ENCODE data around the gene KCNIP4.

Gene KCNIP4

GRCh38 chr4:21555083-21555482, 393.5 kb downstream of the KCNIP4 start:
- DNase-seq (ENCODE audit: low spot score), result no peak

DNA sequence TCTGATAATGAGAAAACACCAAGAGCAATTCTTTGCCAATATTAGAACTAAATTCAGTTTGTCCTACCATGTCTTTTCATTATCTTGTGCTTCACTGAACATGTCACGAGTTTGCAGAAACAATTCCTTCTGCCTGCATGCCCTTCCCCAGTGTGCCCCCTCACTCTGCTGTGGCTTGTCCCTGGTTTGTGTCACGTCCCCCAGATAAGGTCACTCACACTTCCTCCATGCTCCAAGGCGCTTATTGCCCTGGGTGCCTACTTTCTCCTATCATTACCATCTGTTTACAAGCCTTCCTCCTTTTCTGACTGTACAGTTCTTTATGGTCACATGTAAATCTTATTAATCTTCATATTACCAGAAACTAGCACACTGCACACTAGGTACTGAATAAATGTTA, 394.1 kb downstream of the KCNIP4 start:
- no peak for DNase-seq (ENCODE audit: low spot score)

DNA sequence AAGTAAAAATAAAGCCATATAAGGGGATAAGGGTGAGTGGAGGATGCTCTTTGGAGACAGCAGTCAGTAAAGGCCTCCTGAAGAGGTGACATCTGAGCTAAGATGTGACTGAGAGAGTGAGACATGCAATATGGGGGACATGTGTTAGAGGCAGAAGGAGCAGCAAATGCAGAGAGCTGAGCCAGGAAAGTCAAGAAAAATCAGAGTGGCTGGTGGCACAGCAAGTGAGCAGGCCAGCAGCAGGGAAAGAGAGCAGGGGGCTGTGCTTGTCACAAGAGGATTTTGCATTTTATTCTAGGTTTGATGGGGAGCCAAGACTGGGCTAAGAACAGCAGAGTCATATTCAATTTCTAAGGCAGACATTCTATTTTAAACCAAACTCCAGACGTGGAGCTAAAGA, 394.5 kb downstream of the KCNIP4 start:
- no peak for DNase-seq (ENCODE audit: low spot score)

GRCh38 chr4:21552455-21552854, 396.1 kb downstream of the KCNIP4 start:
- no peak for DNase-seq (ENCODE audit: low spot score)

DNA sequence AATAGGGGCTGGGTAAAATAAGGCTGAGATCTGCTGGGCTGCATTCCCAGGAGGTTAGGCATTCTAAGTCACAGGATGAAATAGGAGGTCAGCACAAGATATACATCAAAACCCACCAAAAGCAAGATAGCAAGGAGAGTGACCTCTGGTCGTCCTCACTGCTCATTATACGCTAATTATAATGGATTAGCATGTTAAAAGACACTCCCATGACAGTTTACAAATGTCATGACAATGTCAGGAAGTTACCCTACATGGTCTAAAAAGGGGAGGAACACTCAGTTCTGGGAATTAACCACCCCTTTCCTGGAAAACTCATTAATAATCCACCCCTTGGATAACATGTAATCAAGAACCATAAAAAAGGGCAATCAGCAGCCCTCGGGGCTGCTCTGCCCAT, 403.6 kb downstream of the KCNIP4 start:
- no peak for DNase-seq (ENCODE audit: low spot score)

DNA sequence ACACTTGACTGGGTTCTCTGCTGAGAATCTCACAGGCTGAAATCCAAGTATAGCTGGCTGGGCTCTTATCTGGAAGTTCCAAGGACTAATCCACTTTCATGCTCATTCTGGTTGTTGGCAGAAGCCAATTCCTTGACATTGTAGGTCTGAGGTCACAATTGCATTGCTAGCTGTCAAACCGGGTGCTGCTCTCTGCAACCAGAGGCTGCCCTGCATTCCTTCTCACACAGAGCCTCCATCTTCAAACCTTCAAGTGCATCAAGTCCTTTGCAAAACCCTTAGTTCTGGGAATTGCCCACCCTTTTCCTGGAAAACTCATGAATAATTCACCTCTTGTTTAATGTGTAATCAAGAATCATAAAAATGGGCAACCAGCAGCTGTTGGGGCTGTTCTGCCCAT, 404.2 kb downstream of the KCNIP4 start:
- DNase-seq (ENCODE audit: low spot score), result no peak

DNA sequence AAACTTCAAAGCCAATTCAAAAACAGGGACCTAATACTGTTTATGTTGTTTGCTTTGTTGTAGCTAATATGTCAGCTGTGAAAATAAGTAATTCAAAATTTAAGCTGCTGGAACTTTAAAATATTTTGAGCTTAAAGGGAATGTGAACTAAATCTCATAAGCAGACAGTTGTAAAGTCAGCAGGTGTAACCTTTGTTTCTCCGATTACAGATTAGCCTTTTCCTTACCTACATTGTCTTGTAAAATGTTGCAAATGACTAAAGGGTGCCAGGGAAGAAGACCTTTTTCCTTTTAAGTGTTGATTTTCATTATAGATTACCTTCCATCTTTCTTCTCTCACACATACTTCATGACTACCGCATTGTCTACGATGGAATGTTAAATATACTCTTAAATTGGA, 405.1 kb downstream of the KCNIP4 start:
- no peak for DNase-seq (ENCODE audit: low spot score)

GRCh38 chr4:21535898-21536297, 412.7 kb downstream of the KCNIP4 start:
- DNase-seq (ENCODE audit: low spot score), result no peak

- DNase-seq (ENCODE audit: low spot score), result no peak
These were observed 417.5 kb downstream of the KCNIP4 start for GRCh38 chr4:21531048-21531447.

- no peak for DNase-seq (ENCODE audit: low spot score)
These were observed 419.4 kb downstream of the KCNIP4 start for GRCh38 chr4:21529214-21529613.

- DNase-seq (ENCODE audit: low spot score), result no peak
These were observed 426.3 kb downstream of the KCNIP4 start for GRCh38 chr4:21522296-21522695.

DNA sequence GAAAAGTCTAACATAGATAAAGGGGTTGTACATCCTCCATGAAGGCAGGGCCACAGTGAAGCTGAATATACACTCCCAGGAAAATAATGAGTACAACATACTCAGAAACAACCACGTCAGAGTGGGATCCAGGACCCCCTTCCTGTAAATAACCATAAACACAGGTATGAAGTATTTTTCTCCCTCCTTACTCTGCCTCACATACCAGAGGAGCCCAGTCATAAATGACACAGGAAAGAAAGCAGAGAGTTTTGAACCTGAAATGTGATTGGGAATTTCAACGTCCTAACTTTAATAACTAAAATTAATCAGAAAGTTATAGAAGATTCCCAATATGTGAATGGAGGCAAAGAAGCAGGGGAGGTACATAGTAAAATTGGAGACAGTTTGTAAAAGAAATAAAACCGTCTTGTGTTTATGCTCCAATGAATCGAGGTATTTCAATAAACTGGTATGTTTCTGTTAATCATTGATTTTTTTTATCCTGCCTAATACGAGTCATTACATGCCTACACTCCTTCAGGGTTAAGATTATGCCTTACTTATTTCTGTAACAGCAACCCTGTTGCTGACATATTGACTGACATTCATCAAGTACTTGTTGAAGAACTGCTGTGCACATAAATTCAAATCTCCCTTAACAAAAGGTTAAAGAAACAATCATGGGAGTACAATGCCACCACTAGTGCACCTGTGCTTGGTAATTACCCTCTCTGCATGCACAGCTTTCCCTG, 431.3 kb downstream of the KCNIP4 start:
- DNase-seq (ENCODE audit: low spot score), result no peak

- DNase-seq (ENCODE audit: low spot score), result no peak
These were observed 434.4 kb downstream of the KCNIP4 start for GRCh38 chr4:21514022-21514694.

DNA sequence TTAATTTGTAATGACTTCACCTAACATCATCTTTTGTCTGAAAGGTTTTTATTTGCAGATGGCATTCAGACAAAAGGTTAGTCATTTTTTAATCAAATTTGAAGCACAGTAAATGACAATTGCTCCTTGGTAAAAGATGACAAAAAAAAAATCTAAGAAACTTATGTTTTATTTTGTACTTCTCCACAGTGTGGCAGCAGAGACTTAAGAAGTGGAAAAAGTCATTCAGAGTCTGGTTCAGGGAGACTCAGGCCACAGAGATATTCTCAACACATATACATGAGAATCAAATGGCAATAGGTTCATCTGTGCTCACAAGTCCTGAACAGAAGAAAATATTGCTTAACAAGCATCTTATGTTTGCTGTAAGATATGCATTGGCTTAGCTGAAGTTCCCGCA, 436.2 kb downstream of the KCNIP4 start:
- no peak for DNase-seq (ENCODE audit: low spot score)

- DNase-seq (ENCODE audit: low spot score), result no peak
These were observed 441.1 kb downstream of the KCNIP4 start for GRCh38 chr4:21507439-21507838.

- no peak for DNase-seq (ENCODE audit: low spot score)
These were observed 457.9 kb downstream of the KCNIP4 start for GRCh38 chr4:21490682-21491081.

GRCh38 chr4:21476757-21477156, 471.8 kb downstream of the KCNIP4 start:
- DNase-seq (ENCODE audit: low spot score), result peak; percentile 66

- no peak for DNase-seq (ENCODE audit: low spot score)
These were observed 474.4 kb downstream of the KCNIP4 start for GRCh38 chr4:21474195-21474594.

- no peak for DNase-seq (ENCODE audit: low spot score)
These were observed 478.0 kb downstream of the KCNIP4 start for GRCh38 chr4:21470535-21470934.

DNA sequence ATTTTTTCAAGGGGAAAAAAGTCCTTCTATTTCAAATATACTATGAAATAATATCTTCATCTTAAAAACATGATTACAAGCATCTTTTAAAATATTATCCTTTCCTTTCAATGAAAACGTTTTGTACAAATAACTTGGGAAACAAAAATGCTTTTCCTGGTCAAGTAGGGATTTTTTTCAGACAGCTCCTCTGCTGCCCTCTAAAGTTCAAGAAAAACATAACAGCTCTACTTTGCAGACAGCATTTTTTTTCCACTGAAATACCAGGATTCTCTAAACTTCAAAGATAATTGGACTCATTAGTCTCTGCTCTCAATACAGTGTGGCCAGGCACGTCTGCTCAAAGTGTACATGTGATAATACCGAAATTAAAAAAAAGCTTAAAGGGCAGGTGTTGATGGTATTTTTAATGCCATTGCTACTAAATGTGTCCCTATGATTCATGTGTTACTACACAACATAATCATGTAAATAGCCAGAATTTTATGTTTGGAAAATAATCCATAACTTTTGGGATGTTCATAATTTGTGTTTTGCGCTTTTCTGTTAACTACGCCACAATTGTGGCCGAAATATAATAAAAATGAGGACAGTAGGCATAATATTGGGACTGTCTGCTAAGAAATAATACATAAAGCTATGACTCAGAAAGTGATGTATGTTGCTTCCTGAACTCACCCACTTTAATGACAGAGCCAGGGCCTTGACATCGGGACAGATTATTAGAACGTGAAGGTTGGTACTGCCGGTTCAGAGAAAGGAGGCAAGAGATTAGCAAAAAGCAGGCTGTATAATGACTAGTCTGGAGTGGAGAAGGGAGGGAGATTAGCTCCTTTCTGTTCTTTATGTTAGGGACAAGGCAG, 478.9 kb downstream of the KCNIP4 start:
- DNase-seq (ENCODE audit: low spot score), result no peak

GRCh38 chr4:21467551-21467950, 481.0 kb downstream of the KCNIP4 start:
- DNase-seq (ENCODE audit: low spot score), result no peak

DNA sequence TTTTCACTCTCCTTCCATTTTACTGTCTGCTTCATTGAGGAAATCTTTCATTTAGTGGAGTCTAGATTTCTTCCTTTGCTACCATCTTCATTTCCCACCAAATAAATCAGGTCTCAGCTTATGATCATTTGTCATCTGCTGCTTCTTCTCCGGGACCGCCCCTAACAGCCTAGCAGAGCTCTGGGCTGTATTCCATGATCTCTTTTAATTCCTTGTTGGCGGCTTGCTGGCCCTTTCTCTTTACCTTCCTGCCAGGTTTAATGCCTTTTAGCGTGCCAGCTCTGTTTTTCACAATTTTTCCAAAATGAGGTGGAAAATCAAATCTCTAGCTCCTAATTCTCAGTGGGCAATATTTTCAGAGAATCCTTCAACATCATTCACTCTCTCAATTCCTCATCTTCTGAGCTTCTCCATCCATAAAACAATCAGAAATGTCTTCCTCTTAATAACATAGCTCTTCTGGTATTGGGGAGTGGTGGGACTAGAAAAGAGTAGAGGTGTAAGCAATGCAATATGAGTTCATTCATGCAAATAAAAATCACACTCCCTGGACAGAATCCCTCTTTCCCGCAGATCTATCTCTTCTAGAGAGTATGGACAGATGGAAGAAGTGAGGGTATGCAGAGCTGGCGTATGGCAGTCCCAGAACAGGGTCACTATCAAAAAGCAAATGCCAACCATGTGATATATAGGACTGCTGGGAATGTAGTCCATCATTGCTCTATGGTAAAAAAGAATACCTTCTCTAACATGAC, 491.3 kb downstream of the KCNIP4 start:
- DNase-seq (ENCODE audit: low spot score), result no peak

Data from ecto neural progenitor cell (in vitro differentiated cells).